Erythroblast (primary cell): Measurements from ENCODE around the gene ZSWIM6.
"Not testable (repeated sequence)": the region's sequence is repeated elsewhere in the genome, so short reads cannot be mapped to it uniquely, and the experiment has no call there.

Experiments
- DNase-seq, 2 experiments: peaks; one replicate each; lab custom pipeline; 2025; lab: John Stamatoyannopoulos, UW
- GATA1 ChIP-seq: IDR thresholded peaks from 2 replicates; pipeline ENCODE4 v1.6.1; 2011; ENCODE audit warnings: low read depth, mild to moderate bottlenecking, control low read depth, low read length, moderate library complexity
- POLR2A ChIP-seq: IDR thresholded peaks from 2 replicates; pipeline ENCODE4 v1.6.1; 2011; ENCODE audit warnings: mild to moderate bottlenecking, low read length

ZSWIM6 gene

DNA sequence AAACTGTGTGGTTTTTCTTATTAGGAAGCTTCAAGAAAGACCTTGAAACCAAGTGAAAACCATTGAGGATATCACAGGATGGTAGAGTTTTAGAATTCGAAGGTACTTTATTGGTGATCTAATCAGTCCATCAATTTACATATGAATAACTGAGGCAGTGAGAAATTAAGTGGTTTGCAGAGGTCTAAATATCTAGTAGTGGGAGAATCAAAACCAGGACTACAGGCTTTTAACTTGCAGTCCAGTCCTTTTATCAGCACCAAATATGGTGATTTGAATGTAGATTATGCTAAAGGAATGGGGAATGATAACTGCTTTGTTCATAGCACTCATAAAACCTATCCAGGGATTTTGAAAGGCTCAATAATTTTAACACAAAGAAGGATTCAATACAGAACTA is 85.8 kb downstream of the ZSWIM6 start:
- TF ChIP-seq POLR2A (no peak), GATA1 (no peak)
- DNase-seq = no peak

DNA sequence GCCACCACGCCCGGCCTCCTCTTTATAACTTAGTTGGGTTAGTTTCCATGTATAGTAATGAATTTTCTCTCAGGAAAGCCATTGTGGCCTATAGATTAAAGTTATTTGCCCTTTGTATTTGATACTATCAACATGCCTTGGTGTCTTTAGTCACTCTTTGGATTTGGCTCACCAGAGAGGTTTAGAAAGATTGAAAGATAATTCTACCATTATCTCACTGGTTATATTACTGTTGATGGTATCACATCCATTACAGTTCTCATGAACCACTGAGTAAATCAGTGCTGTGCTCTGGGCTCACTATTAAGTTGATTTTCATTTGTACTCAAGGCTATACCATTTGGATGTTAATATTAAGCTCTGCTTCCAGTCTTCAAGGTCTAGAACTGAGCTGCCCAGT is 87.0 kb downstream of the ZSWIM6 start:
- no peak for DNase-seq
- TF ChIP-seq POLR2A (no peak), GATA1 (no peak)

GRCh38 chr5:61420016-61420415 is 88.0 kb downstream of the ZSWIM6 start:
- no peak for DNase-seq
- no peak for TF ChIP-seq GATA1
- no peak for TF ChIP-seq POLR2A

DNA sequence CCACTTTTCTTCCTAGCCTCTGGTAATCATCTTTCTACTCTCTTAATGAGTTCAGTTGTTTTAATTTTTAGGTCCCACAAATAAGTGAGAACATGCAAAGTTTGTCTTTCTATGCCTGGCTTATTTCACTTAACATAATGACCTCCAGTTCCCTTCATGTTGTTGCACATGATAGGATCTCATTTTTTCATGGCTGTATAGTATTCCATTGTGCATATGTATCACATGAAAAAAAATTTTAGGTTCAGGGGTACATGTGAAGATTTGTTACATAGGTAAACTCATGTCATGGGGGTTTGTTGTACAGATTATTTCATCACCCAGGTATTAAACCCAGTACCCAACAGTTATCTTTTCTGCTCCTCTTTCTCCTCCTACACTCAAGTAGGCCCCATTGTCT is 89.2 kb downstream of the ZSWIM6 start:
- not testable (repeated sequence) for DNase-seq

DNA sequence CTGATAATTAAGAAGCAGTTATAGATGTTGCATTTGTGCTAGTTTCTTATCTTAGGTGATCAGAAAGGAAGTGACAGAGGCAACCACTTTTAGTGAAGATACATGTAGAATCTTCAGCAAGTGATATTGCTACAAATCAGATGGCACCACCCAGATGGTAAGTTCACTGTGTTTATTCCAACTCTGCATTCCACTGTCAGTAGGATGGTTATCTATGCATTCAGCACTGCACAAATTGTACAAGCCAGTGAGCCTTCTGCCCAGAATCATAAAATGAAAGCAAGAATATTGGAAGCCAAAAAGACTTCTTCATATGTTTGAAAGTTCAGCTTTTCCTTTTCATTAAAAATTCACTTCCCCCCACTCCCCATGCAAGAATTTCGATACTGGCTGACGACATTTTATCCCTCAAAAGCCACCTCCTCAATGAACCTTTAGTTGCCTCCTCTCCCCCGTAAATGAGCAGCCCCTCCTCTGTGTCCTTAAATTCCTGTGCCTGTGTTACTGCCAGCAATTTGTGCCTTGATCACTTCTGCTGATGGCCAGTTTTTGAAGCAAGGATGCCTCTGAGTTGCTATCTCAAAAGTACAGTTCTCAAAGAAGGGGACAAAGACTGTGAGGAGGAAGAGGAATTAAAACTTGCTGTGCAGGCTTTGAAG is 91.6 kb downstream of the ZSWIM6 start:
- DNase-seq = no peak
- TF ChIP-seq GATA1 = no peak
- TF ChIP-seq POLR2A = no peak

DNA sequence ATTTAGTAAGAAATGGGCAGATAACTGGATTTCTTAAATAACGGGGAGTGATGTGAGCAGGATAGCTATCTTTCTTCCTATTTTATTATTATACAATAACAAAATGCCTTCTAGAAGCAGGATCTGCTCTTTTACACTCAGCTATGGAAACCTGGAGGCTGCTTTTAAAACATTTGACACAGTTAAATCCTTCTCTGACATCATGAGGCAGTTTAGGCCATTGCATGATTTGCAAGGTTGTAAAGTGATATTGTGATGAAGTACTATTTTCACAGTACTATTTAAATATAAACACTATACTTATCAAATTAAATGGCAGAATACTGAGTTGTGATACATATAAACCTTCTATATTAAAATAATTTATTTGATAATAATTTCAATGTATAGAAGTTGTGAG is 93.9 kb downstream of the ZSWIM6 start:
- DNase-seq = no peak

GRCh38 chr5:61429906-61430305 is 97.8 kb downstream of the ZSWIM6 start:
- no peak for DNase-seq
- no peak for TF ChIP-seq POLR2A

More for the DNA sequence above, 93.9 kb downstream of the ZSWIM6 start:
- TF ChIP-seq GATA1 = no peak
- no peak for TF ChIP-seq POLR2A

DNA sequence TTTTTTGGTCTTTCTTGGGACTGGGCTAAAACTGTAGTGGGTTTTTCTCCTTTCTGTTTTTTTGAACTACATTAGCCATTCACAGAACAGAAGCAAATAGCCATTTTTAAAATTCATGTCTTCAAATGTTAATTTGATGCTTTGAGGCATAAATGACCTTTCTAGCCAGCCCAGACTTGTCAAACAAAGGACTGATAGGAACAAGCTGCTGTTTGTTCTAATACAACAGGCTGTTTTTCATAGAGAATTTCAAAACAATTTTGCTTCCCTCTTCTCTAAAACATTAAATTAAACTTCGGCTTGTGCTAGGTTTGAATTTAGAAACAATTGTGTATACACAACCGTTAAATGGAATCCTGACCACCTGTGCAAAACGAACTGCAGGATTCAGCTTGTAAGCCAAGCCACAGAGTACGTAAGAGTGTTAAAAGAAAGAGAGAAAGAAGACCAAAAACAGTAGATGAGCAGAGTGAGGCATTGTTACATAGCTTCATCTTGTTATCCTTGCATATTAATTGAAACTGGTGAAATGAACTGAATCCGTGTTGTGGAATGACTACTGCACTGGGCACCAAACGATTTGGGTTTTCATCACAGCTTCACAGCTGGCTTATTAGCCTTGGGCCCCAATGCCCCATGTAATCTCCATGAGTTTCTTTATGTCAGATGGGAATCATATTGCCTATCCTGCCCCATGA is 100.0 kb downstream of the ZSWIM6 start:
- no peak for DNase-seq
- TF ChIP-seq GATA1 (no peak), POLR2A (no peak)

GRCh38 chr5:61435368-61435767 is 103.3 kb downstream of the ZSWIM6 start:
- TF ChIP-seq GATA1 (no peak), POLR2A (no peak)
- DNase-seq = no peak

DNA sequence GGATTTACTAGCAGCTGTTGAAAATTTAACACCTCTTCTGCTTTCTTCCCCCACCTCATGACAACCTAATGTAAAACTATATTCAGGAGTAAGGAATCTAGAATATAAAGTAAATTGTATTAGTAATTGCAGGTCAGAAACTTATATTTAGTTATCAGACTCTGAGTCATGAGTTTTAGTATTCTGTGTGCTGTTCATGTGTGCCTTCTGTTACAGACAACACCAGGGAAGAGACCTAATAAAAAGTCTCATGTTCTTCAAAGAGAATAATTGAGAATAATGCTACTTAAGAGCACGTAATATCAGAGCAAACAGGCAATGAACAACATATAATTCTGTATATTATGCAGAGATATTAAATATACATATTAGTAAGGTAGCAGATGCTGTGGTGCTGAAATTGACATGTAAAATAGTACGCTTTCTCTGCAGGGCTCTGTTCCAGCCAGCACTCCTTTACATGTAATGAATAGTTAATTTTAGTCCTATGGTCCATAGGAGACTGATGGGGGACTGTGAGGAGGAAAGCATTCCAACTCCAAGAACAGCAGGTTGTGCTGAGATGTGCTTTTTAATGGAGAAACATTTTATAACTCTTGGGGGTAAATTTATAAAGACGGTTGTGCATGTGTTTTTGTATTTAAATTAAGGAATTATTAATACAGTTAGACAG is 106.4 kb downstream of the ZSWIM6 start:
- no peak for DNase-seq
- TF ChIP-seq POLR2A (no peak), GATA1 (no peak)

- TF ChIP-seq POLR2A (no peak), GATA1 (no peak)
- no peak for DNase-seq
Observed at GRCh38 chr5:61440086-61440485, 108.0 kb downstream of the ZSWIM6 start.

GRCh38 chr5:61440596-61440995 is 108.5 kb downstream of the ZSWIM6 start:
- no peak for DNase-seq
- no peak for TF ChIP-seq GATA1
- no peak for TF ChIP-seq POLR2A

DNA sequence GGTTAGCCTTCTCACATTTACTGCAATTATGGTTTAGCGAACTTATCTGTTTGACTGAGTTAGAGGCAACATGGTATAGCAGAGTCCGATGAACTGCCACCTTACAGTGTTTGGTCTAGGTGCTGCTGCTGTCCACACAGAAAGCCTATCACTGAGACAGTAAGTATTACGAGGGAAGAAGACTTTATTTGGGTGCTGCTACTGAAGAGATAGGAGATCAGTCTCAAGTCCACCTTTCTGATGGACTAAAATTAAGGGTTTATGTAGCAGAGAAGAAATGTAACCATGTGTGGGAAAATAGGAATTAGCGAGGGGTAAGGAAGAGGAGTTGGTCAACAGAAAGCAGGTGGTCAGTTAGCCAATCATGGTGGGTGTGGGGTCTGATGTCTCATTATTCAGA is 109.7 kb downstream of the ZSWIM6 start:
- TF ChIP-seq GATA1 = no peak
- TF ChIP-seq POLR2A = no peak
- no peak for DNase-seq

GRCh38 chr5:61447780-61448495 is 115.9 kb downstream of the ZSWIM6 start:
- TF ChIP-seq GATA1 (no peak), POLR2A (no peak)
- DNase-seq = no peak
